Stimulated activated naive B cell treated with anti-CD40 and anti-IgM and Interleukin-4, amounts not matched to agents 10 μg/mL and 1 μg/mL and 100 μg/mL, for 72 hours (primary cell): Measurements from ENCODE around the gene DHX40.
A peak's percentile ranks its signal among the peaks of the same experiment; 100 is the strongest.

Experiments used
- ATAC-seq, 2 donors: fragments of 150-1000 bp; cut with Tn5 transposase; replicated peaks; 2 replicates each; pipeline ENCODE4 v1.10.0; 2021; ENCODE audit warnings: moderate library complexity in 1 of 2
- DNase-seq: peaks from one replicate; pipeline ENCODE4 v3.0.0; 2021
- H3K27ac Mint-ChIP-seq: one replicate; pipeline ENCODE4 v1.8.0; 2022; ENCODE audit warnings: mild to moderate bottlenecking, mixed read lengths
- H3K27me3 Mint-ChIP-seq, 2 donors: one replicate each; pipeline ENCODE4 v1.8.0; 2022; ENCODE audit warnings: mixed read lengths in 2 of 2
- H3K36me3 Mint-ChIP-seq, 2 donors: one replicate each; pipeline ENCODE4 v1.8.0; 2022; ENCODE audit warnings: mixed read lengths in 2 of 2, mild to moderate bottlenecking in 1 of 2
- H3K4me1 Mint-ChIP-seq, 2 donors: one replicate each; pipeline ENCODE4 v1.8.0; 2022; ENCODE audit warnings: mixed read lengths in 2 of 2, mild to moderate bottlenecking in 1 of 2
- H3K4me3 Mint-ChIP-seq, 2 donors: one replicate each; pipeline ENCODE4 v1.8.0; 2022; ENCODE audit warnings: mild to moderate bottlenecking in 2 of 2, mixed read lengths in 2 of 2, moderate library complexity in 1 of 2
- H3K9me3 Mint-ChIP-seq, 2 donors: one replicate each; pipeline ENCODE4 v1.8.0; 2022; ENCODE audit warnings: mixed read lengths in 2 of 2, mild to moderate bottlenecking in 1 of 2

Gene DHX40

GRCh38 chr17:59627770-59628171 is 62.4 kb downstream of the DHX40 start:
- Mint-ChIP-seq H3K36me3 (peaks cover 22 to 24% of the 10 kb centered on the region in 2 donors), H3K4me1 (peaks cover 25 to 60% of the 10 kb centered on the region in 2 donors), H3K9me3 (no peaks in the 10 kb centered on the region), H3K4me3 (peak overlapping the region; percentile 17 to 27), H3K27ac (peak overlapping the region; percentile 11), H3K27me3 (no peaks in the 10 kb centered on the region)
- DNase-seq (no peak), ATAC-seq (peak; percentile 84 to 96)

GRCh38 chr17:59629174-59629573 is 63.8 kb downstream of the DHX40 start:
- no peak for ATAC-seq
- Mint-ChIP-seq H3K36me3 (peaks cover 17 to 22% of the 10 kb centered on the region in 2 donors), H3K4me1 (peaks cover 23 to 58% of the 10 kb centered on the region in 2 donors), H3K27me3 (no peaks in the 10 kb centered on the region), H3K4me3 (no peak overlapping the region), H3K27ac (no peak overlapping the region), H3K9me3 (no peaks in the 10 kb centered on the region)
- DNase-seq, result no peak

- Mint-ChIP-seq H3K36me3 (peaks cover 16 to 17% of the 10 kb centered on the region in 2 donors), H3K27me3 (no peaks in the 10 kb centered on the region), H3K9me3 (no peaks in the 10 kb centered on the region), H3K4me3 (no peak overlapping the region), H3K4me1 (peaks cover 18 to 56% of the 10 kb centered on the region in 2 donors), H3K27ac (peak overlapping the region; percentile 20)
- no peak for DNase-seq
- no peak for ATAC-seq
Measured at GRCh38 chr17:59631276-59631675, 65.9 kb downstream of the DHX40 start.

- Mint-ChIP-seq H3K9me3 (no peaks in the 10 kb centered on the region), H3K36me3 (peaks cover 17 to 18% of the 10 kb centered on the region in 2 donors), H3K27me3 (no peaks in the 10 kb centered on the region), H3K4me3 (no peak overlapping the region), H3K4me1 (peaks cover 17 to 58% of the 10 kb centered on the region in 2 donors), H3K27ac (no peak overlapping the region)
- ATAC-seq (no peak), DNase-seq (no peak)
Measured at GRCh38 chr17:59632398-59632797, 67.0 kb downstream of the DHX40 start.

GRCh38 chr17:59633658-59634359 is 68.4 kb downstream of the DHX40 start:
- ATAC-seq (no peak), DNase-seq (no peak)
- no peak overlapping the region for H3K27ac Mint-ChIP-seq
- H3K4me3 Mint-ChIP-seq, result no peak overlapping the region
- H3K27me3 Mint-ChIP-seq, result no peaks in the 10 kb centered on the region
- H3K9me3 Mint-ChIP-seq, result no peaks in the 10 kb centered on the region
- H3K4me1 Mint-ChIP-seq, result peaks cover 14 to 57% of the 10 kb centered on the region in 2 donors
- H3K36me3 Mint-ChIP-seq, result peaks cover 17 to 18% of the 10 kb centered on the region in 2 donors

- Mint-ChIP-seq H3K9me3 (no peaks in the 10 kb centered on the region), H3K36me3 (peaks cover 11 to 13% of the 10 kb centered on the region in 2 donors), H3K27ac (no peak overlapping the region), H3K4me1 (peaks cover 15 to 53% of the 10 kb centered on the region in 2 donors), H3K27me3 (no peaks in the 10 kb centered on the region), H3K4me3 (no peak overlapping the region)
- no peak for ATAC-seq
- no peak for DNase-seq
Measured at GRCh38 chr17:59634632-59635541, 69.5 kb downstream of the DHX40 start.

GRCh38 chr17:59637611-59638310 is 72.4 kb downstream of the DHX40 start:
- DNase-seq, result no peak
- H3K4me3 Mint-ChIP-seq, result no peak overlapping the region
- no peaks in the 10 kb centered on the region for H3K9me3 Mint-ChIP-seq
- no peaks in the 10 kb centered on the region for H3K27me3 Mint-ChIP-seq
- no peak for ATAC-seq
- no peak overlapping the region for H3K27ac Mint-ChIP-seq
- H3K4me1 Mint-ChIP-seq, result peaks cover 22 to 59% of the 10 kb centered on the region in 2 donors
- peaks cover 2 to 5% of the 10 kb centered on the region in 2 donors for H3K36me3 Mint-ChIP-seq

- Mint-ChIP-seq H3K4me1 (peaks cover 26 to 61% of the 10 kb centered on the region in 2 donors), H3K4me3 (no peak overlapping the region), H3K27ac (no peak overlapping the region), H3K9me3 (no peaks in the 10 kb centered on the region), H3K36me3 (peaks cover 2 to 11% of the 10 kb centered on the region in 2 donors), H3K27me3 (no peaks in the 10 kb centered on the region)
- DNase-seq, result no peak
- ATAC-seq, result no peak
Measured at GRCh38 chr17:59638553-59638952, 73.1 kb downstream of the DHX40 start.

GRCh38 chr17:59641799-59642484 is 76.5 kb downstream of the DHX40 start:
- Mint-ChIP-seq H3K27ac (peak overlapping the region; percentile 65), H3K4me3 (peak overlapping the region; percentile 64 to 69), H3K9me3 (no peaks in the 10 kb centered on the region), H3K27me3 (no peaks in the 10 kb centered on the region), H3K36me3 (peaks cover 14 to 25% of the 10 kb centered on the region in 2 donors), H3K4me1 (peaks cover 32 to 70% of the 10 kb centered on the region in 2 donors)
- peak; percentile 97 to 98 for ATAC-seq
- DNase-seq, result no peak

- Mint-ChIP-seq H3K36me3 (peaks cover 18 to 31% of the 10 kb centered on the region in 2 donors), H3K27me3 (no peaks in the 10 kb centered on the region), H3K27ac (peak overlapping the region; percentile 48), H3K4me3 (peak overlapping the region; percentile 64 to 69), H3K9me3 (no peaks in the 10 kb centered on the region), H3K4me1 (peaks cover 32 to 70% of the 10 kb centered on the region in 2 donors)
- ATAC-seq (no peak), DNase-seq (no peak)
Measured at GRCh38 chr17:59642565-59642964, 77.2 kb downstream of the DHX40 start.

GRCh38 chr17:59643159-59644140 is 78.0 kb downstream of the DHX40 start:
- peak overlapping the region; percentile 56 for H3K27ac Mint-ChIP-seq
- ATAC-seq, result peak; percentile 44 to 64

GRCh38 chr17:59647288-59647687 is 81.9 kb downstream of the DHX40 start:
- no peak overlapping the region for H3K4me3 Mint-ChIP-seq
- peaks cover 23 to 42% of the 10 kb centered on the region in 2 donors for H3K4me1 Mint-ChIP-seq
- no peak for ATAC-seq

More at GRCh38 chr17:59643159-59644140, 78.0 kb downstream of the DHX40 start:
- Mint-ChIP-seq H3K4me1 (peaks cover 35 to 66% of the 10 kb centered on the region in 2 donors), H3K9me3 (no peaks in the 10 kb centered on the region), H3K36me3 (peaks cover 21 to 40% of the 10 kb centered on the region in 2 donors), H3K4me3 (peak overlapping the region; percentile 11 to 38), H3K27me3 (no peaks in the 10 kb centered on the region)
- no peak for DNase-seq

GRCh38 chr17:59649886-59650285 is 84.5 kb downstream of the DHX40 start:
- Mint-ChIP-seq H3K36me3 (peaks cover 45 to 59% of the 10 kb centered on the region in 2 donors), H3K27ac (no peak overlapping the region), H3K27me3 (no peaks in the 10 kb centered on the region), H3K4me3 (no peak overlapping the region), H3K4me1 (peaks cover 11 to 17% of the 10 kb centered on the region in 2 donors), H3K9me3 (peaks cover 0 to 1% of the 10 kb centered on the region in 2 donors)
- no peak for ATAC-seq
- no peak for DNase-seq

More at GRCh38 chr17:59647288-59647687, 81.9 kb downstream of the DHX40 start:
- DNase-seq, result no peak
- no peaks in the 10 kb centered on the region for H3K9me3 Mint-ChIP-seq
- no peaks in the 10 kb centered on the region for H3K27me3 Mint-ChIP-seq
- H3K36me3 Mint-ChIP-seq, result peaks cover 36 to 59% of the 10 kb centered on the region in 2 donors
- no peak overlapping the region for H3K27ac Mint-ChIP-seq
